GM18507 (cell line): ENCODE data around the gene RIMBP3C.
"Not testable (repeated sequence)": the region's sequence is repeated elsewhere in the genome, so short reads cannot be mapped to it uniquely, and the experiment has no call there.

Source experiments
- DNase-seq: peaks from one replicate; pipeline ENCODE4 v3.0.0; 2011; ENCODE audit warnings: low read depth; ENCODE audit not compliant: insufficient read length; ENCODE audit errors: extremely low spot score
- FAIRE-seq: peaks from 2 replicates; lab custom pipeline; 2011; peaks lifted over from hg19 to GRCh38; lab: Jason Lieb, UNC

Gene RIMBP3C

GRCh38 chr22:21573750-21574494 lies 22.7 kb upstream of the RIMBP3C start:
- FAIRE-seq: no peak
- DNase-seq: no peak

GRCh38 chr22:21573293-21573734 lies 22.1 kb upstream of the RIMBP3C start:
- no peak for FAIRE-seq
- no peak for DNase-seq

- FAIRE-seq: no peak
- no peak for DNase-seq
These were observed 20.4 kb upstream of the RIMBP3C start for GRCh38 chr22:21571679-21572078.

GRCh38 chr22:21570398-21570797 lies 19.1 kb upstream of the RIMBP3C start:
- DNase-seq (no peak), FAIRE-seq (no peak)

- peak; percentile 53 for FAIRE-seq
- DNase-seq: no peak
These were observed 18.4 kb upstream of the RIMBP3C start for GRCh38 chr22:21569459-21570170.

- FAIRE-seq: not testable (repeated sequence)
These were observed 17.8 kb upstream of the RIMBP3C start for GRCh38 chr22:21569076-21569427.

GRCh38 chr22:21568347-21569075 lies 17.2 kb upstream of the RIMBP3C start:
- no peak for FAIRE-seq
- no peak for DNase-seq

More at GRCh38 chr22:21569076-21569427, 17.8 kb upstream of the RIMBP3C start:
- DNase-seq: not testable (repeated sequence)

GRCh38 chr22:21567456-21568346 lies 16.4 kb upstream of the RIMBP3C start, which contains the start of gene UBE2L3:
UBE2L3 (plus strand) TSS chr22:21567714; CDS start chr22:21567745, 31 bp downstream.
- DNase-seq (peak; percentile 88), FAIRE-seq (peak; percentile 71)

GRCh38 chr22:21564411-21564810 lies 13.2 kb upstream of the RIMBP3C start:
- FAIRE-seq: no peak
- DNase-seq: no peak

GRCh38 chr22:21563912-21564311 lies 12.7 kb upstream of the RIMBP3C start:
- FAIRE-seq: no peak
- no peak for DNase-seq

- DNase-seq, FAIRE-seq: not testable (repeated sequence)
These were observed 9.4 kb upstream of the RIMBP3C start for GRCh38 chr22:21560657-21561056.

GRCh38 chr22:21559345-21560125 lies 8.3 kb upstream of the RIMBP3C start:
- DNase-seq, FAIRE-seq: not testable (repeated sequence)

- DNase-seq, FAIRE-seq: not testable (repeated sequence)
These were observed 598 bp downstream of the RIMBP3C start for GRCh38 chr22:21550678-21551047.

GRCh38 chr22:21550008-21550677 lies 1.1 kb downstream of the RIMBP3C start:
- not testable (repeated sequence) for FAIRE-seq, DNase-seq

- not testable (repeated sequence) for FAIRE-seq, DNase-seq
These were observed 1.7 kb downstream of the RIMBP3C start for GRCh38 chr22:21549558-21549957.

GRCh38 chr22:21544432-21545322 lies 6.6 kb downstream of the RIMBP3C start:
- FAIRE-seq, DNase-seq: not testable (repeated sequence)

GRCh38 chr22:21539862-21540261 lies 11.4 kb downstream of the RIMBP3C start:
- not testable (repeated sequence) for FAIRE-seq, DNase-seq
